CD4-positive, alpha-beta T cell treated with Interleukin-6 for 4 hours (primary cell): ENCODE measurements around the gene NEMP2.

Source experiments
- DNase-seq: peaks from one replicate; pipeline ENCODE4 v3.0.0-alpha.2; 2020; ENCODE audit warnings: mixed read lengths

Gene NEMP2

GRCh38 chr2:190455358-190456095, 79.0 kb downstream of the NEMP2 start:
- no peak for DNase-seq

GRCh38 chr2:190454795-190455194, 79.7 kb downstream of the NEMP2 start:
- DNase-seq, result no peak
